GM12873 (cell line): ENCODE measurements around the gene CPAMD8.

Source experiments
- CTCF ChIP-seq: IDR thresholded peaks from 2 replicates; pipeline ENCODE4 v1.5.1; 2012; ENCODE audit warnings: low read depth, mild to moderate bottlenecking, moderate library complexity, low read length, control low read depth; ENCODE audit not compliant: insufficient read depth; ENCODE audit errors: missing control alignments

Gene CPAMD8

GRCh38 chr19:16886305-16886880, 140.2 kb downstream of the CPAMD8 start:
- TF ChIP-seq CTCF, result no peak

- no peak for TF ChIP-seq CTCF
Measured at GRCh38 chr19:16885166-16885565, 141.4 kb downstream of the CPAMD8 start.

- no peak for TF ChIP-seq CTCF
Measured at GRCh38 chr19:16883522-16883921, 143.1 kb downstream of the CPAMD8 start.

GRCh38 chr19:16882146-16882545, 144.5 kb downstream of the CPAMD8 start:
- TF ChIP-seq CTCF, result no peak

GRCh38 chr19:16880884-16881554, 145.6 kb downstream of the CPAMD8 start:
- TF ChIP-seq CTCF, result no peak

- TF ChIP-seq CTCF, result no peak
Measured at GRCh38 chr19:16878181-16878965, 148.2 kb downstream of the CPAMD8 start.

GRCh38 chr19:16877581-16877980, 149.0 kb downstream of the CPAMD8 start:
- no peak for TF ChIP-seq CTCF
